Hippocampal formation (tissue), 2 donors: ENCODE measurements around the gene CNTFR.

Experiments
- DNase-seq, 2 donors: peaks; one replicate each; lab custom pipeline; 2025; lab: John Stamatoyannopoulos, UW

CNTFR gene

GRCh38 chr9:34522971-34523797, 66.3 kb downstream of the CNTFR start, which contains the start of gene ENHO:
Gene ENHO (minus strand): TSS chr9:34522990. CDS start chr9:34521695, 1,295 bp downstream.
- peak; percentile 82 to 91 for DNase-seq

DNA sequence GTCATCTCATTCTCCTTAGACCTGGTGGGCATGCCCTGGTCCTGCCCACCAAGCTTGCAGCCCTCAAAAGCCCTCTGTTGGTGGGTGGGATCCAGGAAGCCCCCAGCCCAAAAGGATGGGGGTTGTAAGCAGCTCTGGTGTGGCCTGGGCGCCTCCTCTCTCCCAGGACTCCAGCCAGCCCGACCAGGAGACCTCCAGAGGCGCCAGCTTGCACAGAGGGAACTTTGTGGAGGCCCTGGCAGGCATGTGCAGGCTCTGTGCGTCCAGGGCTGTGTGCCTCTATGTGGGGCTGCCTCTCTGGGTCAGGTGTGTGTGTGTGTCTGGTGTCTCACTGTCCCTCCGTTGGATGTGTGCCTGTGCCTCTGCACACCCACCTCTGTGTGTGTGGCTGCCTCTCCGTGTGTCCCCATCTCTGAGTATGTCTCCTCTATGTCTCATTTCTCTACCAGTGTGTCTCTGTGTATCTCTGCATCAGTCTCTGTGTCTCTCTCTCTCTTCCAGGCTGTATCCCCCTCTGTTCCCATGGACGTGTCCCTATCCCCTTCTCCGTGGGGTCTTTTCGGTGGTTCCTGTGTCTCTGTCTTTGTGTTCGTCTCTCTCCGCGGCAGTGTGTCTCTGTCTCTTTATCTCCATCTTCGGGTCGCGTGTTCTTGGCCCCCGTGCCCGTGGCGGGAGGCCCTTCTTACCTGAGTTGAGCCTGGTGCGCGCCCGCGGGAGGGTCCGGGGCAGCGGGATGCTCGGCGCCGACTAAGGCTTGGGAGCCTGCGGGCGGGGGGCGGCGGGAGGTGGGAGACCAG, 67.2 kb downstream of the CNTFR start:
- DNase-seq, result peak in 1 of 2 donors; percentile 24

DNA sequence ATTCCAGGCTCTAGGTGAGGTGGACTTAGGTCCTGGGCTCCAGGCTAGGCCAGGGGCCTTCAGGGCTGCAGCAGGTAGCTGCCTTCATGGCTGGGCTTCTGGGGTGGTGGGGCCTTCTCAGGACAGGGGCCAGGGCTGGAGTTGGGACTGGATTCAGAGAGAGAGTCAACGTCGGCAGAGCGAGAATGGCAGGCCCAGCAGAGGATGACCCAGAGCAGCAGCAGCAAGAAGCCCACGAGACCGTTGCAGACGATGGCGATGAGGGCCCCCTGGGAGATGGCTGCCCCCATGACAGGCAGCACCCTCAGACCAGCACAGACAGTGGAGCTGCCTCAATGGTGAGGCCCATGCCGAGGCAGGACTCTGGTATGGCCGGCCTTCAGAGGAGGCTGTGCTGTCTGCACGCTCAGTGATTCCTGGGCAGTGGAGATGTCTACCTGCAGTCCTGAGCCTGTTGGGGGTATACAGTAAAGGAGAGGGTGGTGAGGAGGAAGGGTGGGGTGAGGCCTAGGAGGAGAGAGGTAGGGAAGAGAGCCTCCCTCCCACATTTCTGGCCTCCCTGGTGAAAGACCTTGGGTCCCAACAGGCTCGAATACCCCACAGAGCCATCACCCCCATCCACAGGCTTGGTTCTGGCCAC, 68.0 kb downstream of the CNTFR start:
- DNase-seq, result no peak

DNA sequence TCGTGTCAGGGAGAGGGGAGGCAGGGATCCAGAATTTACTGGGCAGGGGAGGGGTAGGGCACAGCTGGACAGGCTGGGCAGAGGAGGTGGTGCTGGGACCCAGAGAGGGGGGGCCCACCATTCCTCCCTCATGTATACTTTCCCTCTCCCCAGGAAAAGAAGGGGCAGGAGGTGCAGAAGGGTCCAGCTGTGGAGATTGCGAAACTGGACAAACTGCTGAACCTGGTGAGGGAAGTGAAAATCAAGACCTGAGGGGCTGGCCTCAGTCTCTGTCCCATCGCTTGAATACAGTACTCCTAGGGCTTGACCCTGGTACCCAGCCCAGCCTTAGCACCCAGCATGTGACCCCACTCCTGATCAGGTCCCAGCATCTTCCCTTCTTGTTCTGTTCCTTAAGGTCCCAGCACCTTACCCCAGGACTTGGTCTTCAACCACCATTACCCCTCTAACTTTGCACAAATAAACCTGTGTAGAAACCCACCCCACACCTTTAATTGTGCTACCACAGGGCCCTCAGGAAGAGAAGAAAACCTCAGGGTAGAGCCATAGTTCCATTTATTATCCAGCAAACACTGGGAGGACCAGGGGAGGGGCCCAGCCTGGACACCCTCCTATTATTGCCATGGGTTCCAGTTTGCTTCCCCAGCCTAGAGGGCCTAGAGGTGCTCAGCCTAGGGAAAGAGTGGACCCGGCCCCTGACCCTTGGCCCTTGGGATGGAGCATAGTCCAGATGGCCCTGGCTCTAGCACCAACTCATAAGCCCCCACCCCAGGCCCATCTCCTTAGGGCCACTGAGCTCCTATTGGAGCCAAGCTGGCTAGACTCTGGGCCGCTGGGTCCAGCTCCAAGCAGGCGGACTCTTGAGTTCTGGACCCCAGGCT, 68.8 kb downstream of the CNTFR start:
- DNase-seq, result no peak

DNA sequence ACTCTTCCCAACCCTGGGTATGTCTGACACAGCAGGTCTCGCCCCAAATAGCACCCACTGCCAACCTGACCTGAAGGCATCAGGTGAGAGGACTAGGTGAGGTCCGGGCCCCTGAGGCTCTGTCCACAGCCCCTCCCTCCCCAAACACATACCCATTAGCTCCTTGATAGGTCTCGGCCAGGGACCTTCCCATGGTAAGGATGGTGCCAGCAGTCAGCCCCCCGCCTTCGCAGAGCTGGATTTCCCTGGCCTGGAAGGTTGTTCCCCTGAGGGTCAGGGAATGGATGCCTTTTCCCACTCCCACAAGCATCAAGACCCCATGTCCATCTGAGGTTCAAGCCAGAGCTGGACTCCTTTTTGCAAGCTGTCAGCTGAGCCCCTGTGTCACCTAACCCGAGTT, 69.4 kb downstream of the CNTFR start:
- DNase-seq, result no peak

DNA sequence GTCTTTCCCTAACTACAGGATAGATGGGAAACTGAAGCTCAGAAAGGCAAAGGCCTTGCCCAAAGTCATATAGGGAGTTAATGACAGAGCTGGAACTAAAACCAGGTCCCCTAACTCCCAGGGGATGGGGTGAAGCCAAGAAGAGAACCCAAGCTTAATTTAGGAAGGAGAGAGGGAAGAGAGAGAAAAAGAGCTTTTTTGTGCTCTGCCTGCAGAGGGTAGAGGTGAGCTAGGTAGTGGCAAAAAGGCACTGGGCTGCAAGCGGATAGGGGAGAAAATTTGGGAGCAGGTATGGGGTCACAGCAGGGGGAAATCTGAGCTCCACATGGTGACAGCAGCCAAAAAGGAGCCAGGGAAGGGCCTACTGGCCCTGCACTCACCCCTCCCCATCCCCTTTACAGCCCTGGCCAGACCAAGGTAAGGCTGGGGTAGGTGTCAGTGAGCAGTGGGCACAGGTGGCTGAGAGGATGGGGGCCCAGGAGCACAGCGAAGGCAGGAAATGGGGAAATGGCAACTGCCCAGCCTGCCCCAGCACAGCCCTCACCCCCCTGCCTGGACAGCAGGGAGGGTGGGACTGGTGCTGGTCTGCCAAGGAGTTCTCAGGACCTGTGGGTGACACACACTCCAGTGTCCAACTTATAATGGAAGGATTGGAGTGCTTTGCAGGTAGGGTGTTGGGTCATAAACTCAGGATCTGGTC, 70.1 kb downstream of the CNTFR start:
- no peak for DNase-seq

DNA sequence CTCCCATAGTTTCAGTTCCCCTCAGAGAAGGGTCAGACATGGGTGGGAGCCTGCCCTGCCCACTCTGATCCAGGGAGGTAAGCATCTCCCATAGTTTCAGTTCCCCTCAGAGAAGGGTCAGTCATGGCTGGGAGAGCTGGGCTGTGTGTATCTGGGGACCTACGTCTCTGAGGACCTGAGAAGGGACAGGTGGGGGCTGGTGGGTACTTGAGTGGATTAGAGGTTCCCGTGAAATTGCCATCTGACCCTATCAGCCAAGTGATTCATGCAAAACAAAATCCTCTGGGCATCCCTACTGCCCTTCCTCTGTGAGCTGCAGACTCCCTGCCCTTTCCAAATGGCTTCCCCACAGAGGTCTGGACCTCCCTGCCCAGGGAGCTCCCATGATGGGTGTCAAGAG, 70.6 kb downstream of the CNTFR start:
- no peak for DNase-seq

- DNase-seq, result no peak
Measured at GRCh38 chr9:34518110-34518616, 71.4 kb downstream of the CNTFR start.

DNA sequence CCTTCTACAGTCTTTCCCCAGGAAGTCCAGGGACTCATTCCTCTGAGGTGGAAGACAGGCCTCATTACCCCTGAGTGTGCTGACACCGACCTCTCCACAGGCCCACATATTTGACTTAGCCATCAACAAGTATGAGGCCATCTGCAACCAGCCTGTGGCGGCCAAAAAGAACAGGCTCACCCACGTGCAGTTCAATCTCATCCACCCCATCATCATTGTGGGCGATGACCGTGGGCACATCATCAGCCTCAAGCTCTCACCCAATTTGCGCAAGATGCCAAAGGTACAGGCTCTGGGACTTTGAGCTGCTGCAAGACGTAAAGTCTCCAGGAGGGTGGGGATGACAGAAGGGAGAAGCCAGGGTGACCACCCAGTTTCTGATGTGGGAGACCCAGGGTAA, 72.3 kb downstream of the CNTFR start:
- no peak for DNase-seq

DNA sequence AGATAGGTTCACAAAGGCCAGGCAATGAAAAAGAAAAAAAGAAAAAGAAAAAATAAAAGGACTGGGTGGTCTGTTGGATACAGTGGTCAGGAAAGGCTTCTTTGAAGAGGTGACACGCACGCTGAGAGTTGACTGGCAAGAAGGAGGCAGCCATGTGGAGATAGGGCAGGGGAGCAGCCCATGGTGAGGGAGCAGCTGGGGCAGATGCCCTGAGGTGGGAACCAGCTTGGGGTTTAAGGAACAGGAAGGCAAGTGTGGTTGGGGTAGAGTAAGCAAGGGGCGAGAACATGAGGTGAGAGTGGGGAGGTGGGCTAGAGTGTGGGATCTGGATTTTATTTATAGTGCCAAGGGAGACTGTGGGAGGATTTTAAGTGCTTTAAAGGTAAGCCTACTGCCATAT, 73.6 kb downstream of the CNTFR start:
- DNase-seq, result no peak

- DNase-seq, result no peak
Measured at GRCh38 chr9:34514816-34515215, 74.7 kb downstream of the CNTFR start.

DNA sequence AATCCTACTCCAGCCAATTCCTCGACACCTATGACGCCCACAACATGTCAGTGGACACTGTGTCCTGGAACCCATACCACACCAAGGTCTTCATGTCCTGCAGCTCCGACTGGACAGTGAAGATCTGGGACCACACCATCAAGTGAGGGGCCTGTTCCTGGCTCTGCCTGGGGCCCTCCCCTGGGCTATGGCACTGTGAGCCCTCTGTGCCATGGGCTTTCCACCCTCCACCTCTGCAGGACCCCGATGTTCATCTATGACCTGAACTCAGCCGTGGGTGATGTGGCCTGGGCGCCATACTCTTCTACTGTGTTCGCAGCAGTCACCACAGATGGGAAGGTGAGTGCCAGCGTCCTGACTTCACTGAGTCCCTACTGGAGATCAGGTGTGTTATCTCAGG, 75.1 kb downstream of the CNTFR start:
- no peak for DNase-seq

GRCh38 chr9:34513567-34514214, 75.8 kb downstream of the CNTFR start:
- DNase-seq, result peak in 1 of 2 donors; percentile 39

GRCh38 chr9:34512131-34513078, 77.1 kb downstream of the CNTFR start:
- no peak for DNase-seq

GRCh38 chr9:34510497-34511468, 78.7 kb downstream of the CNTFR start:
- no peak for DNase-seq

- no peak for DNase-seq
Measured at GRCh38 chr9:34508951-34509350, 80.6 kb downstream of the CNTFR start.

DNA sequence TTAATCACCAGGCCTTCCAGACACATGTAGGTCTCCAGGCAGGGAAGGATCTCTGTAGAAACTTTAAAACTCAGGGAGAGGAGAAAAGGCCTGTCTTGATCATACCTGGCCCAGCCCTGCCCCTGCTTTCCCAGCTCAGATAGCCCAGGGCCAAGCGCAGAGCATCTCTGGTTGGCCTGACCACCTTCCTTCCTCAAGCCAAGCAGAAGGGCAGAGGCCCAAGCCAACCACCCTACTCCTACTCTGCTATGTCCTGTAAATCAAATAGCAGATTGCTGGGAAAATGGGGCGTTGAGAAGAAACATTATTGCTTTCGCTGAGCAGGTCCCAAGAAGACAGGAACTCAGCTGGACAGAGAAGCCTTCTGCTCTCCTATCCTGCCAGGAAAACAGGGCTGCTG, 81.1 kb downstream of the CNTFR start:
- no peak for DNase-seq

DNA sequence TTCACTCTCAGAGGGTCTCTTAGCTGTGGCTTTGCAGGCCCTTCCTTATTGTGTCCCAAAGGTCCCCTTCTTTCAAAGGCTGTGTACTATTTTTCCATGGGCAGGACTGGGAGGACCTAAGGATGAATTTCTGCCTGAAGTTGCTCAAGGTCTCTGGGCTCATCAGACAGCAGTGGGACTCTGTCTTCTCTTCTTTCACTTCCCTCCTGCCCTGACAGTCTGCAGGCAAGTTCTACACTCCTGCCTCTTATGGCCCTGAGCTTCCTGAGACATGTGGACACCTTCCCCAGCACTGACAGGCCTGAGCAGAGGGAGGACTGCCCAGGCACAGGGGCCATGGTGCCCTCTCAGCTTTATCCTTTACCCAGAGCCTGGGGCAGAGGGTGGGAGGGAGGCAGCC, 81.6 kb downstream of the CNTFR start:
- no peak for DNase-seq
